Neural crest cell (in vitro differentiated cells): ENCODE measurements around the gene CBX2. TPM values are rescaled to one million over a fixed set of nuclear protein-coding genes. Genes with fewer than 3 reads are reported as not detected.
A peak's percentile ranks its signal among the peaks of the same experiment; 100 is the strongest.

Source experiments
- DNase-seq: peaks from one replicate; pipeline ENCODE4 v3.0.0; 2021; ENCODE audit warnings: low read depth, mixed read lengths, low spot score
- H3K27ac Mint-ChIP-seq: one replicate; pipeline ENCODE4 v1.8.0; 2021; ENCODE audit warnings: mild to moderate bottlenecking, mixed read lengths; ENCODE audit not compliant: unreplicated experiment
- H3K27me3 Mint-ChIP-seq: 2 replicates; pipeline ENCODE4 v1.8.0; 2021; ENCODE audit warnings: low read depth, mild to moderate bottlenecking, mixed read lengths
- H3K36me3 Mint-ChIP-seq: 2 replicates; pipeline ENCODE4 v1.8.0; 2021; ENCODE audit warnings: low read depth, mild to moderate bottlenecking, mixed read lengths
- H3K4me1 Mint-ChIP-seq: 2 replicates; pipeline ENCODE4 v1.8.0; 2021; ENCODE audit warnings: mixed read lengths
- H3K4me3 Mint-ChIP-seq: one replicate; pipeline ENCODE4 v1.8.0; 2021; ENCODE audit warnings: mild to moderate bottlenecking, mixed read lengths
- H3K9me3 Mint-ChIP-seq: 2 replicates; pipeline ENCODE4 v1.8.0; 2021; ENCODE audit warnings: mixed read lengths
- total RNA-seq: library from RNA; stranded (reverse); gene quantifications from 2 replicates; pipeline ENCODE4 v1.2.1, GENCODE V29; 2021
- TF ChIP-seq, protein P1 (sequence below): fragments of 200-600 bp; sonication (generic); conservative IDR thresholded peaks from 2 replicates; pipeline ENCODE4 v1.5.0; 2021; ENCODE audit warnings: antibody characterized with exemption, mild to moderate bottlenecking

The CBX2 gene
- total RNA-seq, 1 donor from 2014 or later: 101 TPM

DNA sequence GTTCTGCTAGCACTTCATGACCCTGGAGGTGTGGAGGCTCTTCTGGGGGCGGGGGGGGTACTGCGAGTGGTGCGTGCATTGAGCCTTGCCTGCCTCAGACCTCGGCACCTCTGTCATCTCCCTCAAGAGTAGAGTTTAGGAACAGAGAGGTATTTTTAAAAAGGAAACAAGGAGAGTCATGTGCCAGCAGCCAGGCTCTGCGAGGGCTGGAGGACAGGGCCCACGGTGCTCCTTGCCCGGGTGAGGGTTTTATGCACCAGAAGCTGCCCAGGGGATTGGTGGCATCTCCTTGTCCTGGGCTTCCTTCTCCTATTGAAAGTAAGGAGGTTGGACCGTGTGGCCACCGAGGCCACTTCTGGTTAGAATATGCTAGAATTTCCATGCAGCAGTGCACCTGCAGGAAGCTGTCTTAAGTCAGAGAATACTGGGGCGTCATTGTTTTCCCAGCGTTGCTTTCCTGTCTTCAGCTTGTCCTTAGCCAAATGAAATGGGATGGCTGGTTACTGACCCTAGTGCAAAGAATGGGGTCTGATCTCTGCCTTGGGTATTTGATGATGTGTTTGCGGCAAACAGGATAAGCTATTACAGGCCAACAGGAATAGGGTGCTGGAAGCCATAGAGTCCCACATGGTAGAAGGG is 3.2 kb downstream of the CBX2 start:
- Mint-ChIP-seq H3K27ac (no peak overlapping the region), H3K4me3 (peak overlapping the region; percentile 94), H3K27me3 (peaks cover 5% of the 10 kb centered on the region), H3K9me3 (no peaks in the 10 kb centered on the region), H3K36me3 (peaks cover 6% of the 10 kb centered on the region), H3K4me1 (peaks cover 47% of the 10 kb centered on the region)
- TF ChIP-seq, protein P1, sequence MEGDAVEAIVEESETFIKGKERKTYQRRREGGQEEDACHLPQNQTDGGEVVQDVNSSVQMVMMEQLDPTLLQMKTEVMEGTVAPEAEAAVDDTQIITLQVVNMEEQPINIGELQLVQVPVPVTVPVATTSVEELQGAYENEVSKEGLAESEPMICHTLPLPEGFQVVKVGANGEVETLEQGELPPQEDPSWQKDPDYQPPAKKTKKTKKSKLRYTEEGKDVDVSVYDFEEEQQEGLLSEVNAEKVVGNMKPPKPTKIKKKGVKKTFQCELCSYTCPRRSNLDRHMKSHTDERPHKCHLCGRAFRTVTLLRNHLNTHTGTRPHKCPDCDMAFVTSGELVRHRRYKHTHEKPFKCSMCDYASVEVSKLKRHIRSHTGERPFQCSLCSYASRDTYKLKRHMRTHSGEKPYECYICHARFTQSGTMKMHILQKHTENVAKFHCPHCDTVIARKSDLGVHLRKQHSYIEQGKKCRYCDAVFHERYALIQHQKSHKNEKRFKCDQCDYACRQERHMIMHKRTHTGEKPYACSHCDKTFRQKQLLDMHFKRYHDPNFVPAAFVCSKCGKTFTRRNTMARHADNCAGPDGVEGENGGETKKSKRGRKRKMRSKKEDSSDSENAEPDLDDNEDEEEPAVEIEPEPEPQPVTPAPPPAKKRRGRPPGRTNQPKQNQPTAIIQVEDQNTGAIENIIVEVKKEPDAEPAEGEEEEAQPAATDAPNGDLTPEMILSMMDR: no peak
- no peak for DNase-seq

GRCh38 chr17:79781736-79782575 is 4.0 kb downstream of the CBX2 start:
- H3K4me1 Mint-ChIP-seq: peaks cover 39% of the 10 kb centered on the region
- TF ChIP-seq, protein P1: no peak
- peaks cover 6% of the 10 kb centered on the region for H3K36me3 Mint-ChIP-seq
- DNase-seq: no peak
- H3K27me3 Mint-ChIP-seq: peaks cover 11% of the 10 kb centered on the region
- peak overlapping the region; percentile 94 for H3K4me3 Mint-ChIP-seq
- H3K9me3 Mint-ChIP-seq: no peaks in the 10 kb centered on the region
- no peak overlapping the region for H3K27ac Mint-ChIP-seq

DNA sequence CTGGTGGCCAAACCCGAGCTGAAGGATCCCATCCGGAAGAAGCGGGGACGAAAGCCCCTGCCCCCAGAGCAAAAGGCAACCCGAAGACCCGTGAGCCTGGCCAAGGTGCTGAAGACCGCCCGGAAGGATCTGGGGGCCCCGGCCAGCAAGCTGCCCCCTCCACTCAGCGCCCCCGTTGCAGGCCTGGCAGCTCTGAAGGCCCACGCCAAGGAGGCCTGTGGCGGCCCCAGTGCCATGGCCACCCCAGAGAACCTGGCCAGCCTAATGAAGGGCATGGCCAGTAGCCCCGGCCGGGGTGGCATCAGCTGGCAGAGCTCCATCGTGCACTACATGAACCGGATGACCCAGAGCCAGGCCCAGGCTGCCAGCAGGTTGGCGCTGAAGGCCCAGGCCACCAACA is 5.9 kb downstream of the CBX2 start:
- no peak for DNase-seq
- TF ChIP-seq, protein P1: no peak
- H3K4me1 Mint-ChIP-seq: peaks cover 42% of the 10 kb centered on the region
- H3K9me3 Mint-ChIP-seq: no peaks in the 10 kb centered on the region
- H3K36me3 Mint-ChIP-seq: peaks cover 6% of the 10 kb centered on the region
- H3K27me3 Mint-ChIP-seq: peaks cover 26% of the 10 kb centered on the region
- H3K27ac Mint-ChIP-seq: no peak overlapping the region
- no peak overlapping the region for H3K4me3 Mint-ChIP-seq

DNA sequence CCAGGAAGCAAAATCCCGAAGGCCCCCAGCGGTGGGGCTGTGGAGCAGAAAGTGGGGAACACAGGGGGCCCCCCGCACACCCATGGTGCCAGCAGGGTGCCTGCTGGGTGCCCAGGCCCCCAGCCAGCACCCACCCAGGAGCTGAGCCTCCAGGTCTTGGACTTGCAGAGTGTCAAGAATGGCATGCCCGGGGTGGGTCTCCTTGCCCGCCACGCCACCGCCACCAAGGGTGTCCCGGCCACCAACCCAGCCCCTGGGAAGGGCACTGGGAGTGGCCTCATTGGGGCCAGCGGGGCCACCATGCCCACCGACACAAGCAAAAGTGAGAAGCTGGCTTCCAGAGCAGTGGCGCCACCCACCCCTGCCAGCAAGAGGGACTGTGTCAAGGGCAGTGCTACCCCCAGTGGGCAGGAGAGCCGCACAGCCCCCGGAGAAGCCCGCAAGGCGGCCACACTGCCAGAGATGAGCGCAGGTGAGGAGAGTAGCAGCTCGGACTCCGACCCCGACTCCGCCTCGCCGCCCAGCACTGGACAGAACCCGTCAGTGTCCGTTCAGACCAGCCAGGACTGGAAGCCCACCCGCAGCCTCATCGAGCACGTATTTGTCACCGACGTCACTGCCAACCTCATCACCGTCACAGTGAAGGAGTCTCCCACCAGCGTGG is 6.5 kb downstream of the CBX2 start:
- H3K36me3 Mint-ChIP-seq: peaks cover 6% of the 10 kb centered on the region
- no peak for DNase-seq
- no peaks in the 10 kb centered on the region for H3K9me3 Mint-ChIP-seq

More for the DNA sequence above, 6.5 kb downstream of the CBX2 start:
- no peak overlapping the region for H3K4me3 Mint-ChIP-seq
- TF ChIP-seq, protein P1: no peak
- H3K27ac Mint-ChIP-seq: no peak overlapping the region
- peaks cover 43% of the 10 kb centered on the region for H3K4me1 Mint-ChIP-seq
- H3K27me3 Mint-ChIP-seq: peaks cover 30% of the 10 kb centered on the region
